Muscle of back (tissue), 11 donors: Measurements from ENCODE around the gene RIN1. TPM values are rescaled to one million over a fixed set of nuclear protein-coding genes. Genes with fewer than 3 reads are reported as not detected.
A peak's percentile ranks its signal among the peaks of the same experiment; 100 is the strongest.

Source experiments
- DNase-seq, 3 donors: peaks; one replicate each; pipeline versions ENCODE4 v3.0.0 to v3.0.0-alpha.2; 2013
- polyA plus RNA-seq, 10 donors: library from polyadenylated mRNA; unstranded; fragments of 120-200 nt; gene quantifications; one replicate each; pipeline ENCODE4 v1.2.1, GENCODE V29; 2013; ENCODE audit not compliant: insufficient read length in 10 of 10

The RIN1 gene
- polyA plus RNA-seq, 10 donors, result 3.9 to 8.1 (median 6.0) TPM

- peak in 1 of 3 donors; percentile 72 for DNase-seq
These were observed 552 bp downstream of the RIN1 start for GRCh38 chr11:66335531-66336233.

- DNase-seq, result no peak
These were observed 1.4 kb downstream of the RIN1 start for GRCh38 chr11:66334605-66335442.

- no peak for DNase-seq
These were observed 2.2 kb downstream of the RIN1 start for GRCh38 chr11:66333896-66334604.

- DNase-seq, result no peak
These were observed 2.9 kb downstream of the RIN1 start for GRCh38 chr11:66333220-66333877.

- no peak for DNase-seq
These were observed 3.6 kb downstream of the RIN1 start for GRCh38 chr11:66332371-66333219.

- DNase-seq, result no peak
These were observed 4.5 kb downstream of the RIN1 start for GRCh38 chr11:66331542-66332370.

GRCh38 chr11:66330931-66331330 is 5.3 kb downstream of the RIN1 start:
- no peak for DNase-seq

- no peak for DNase-seq
These were observed 7.0 kb downstream of the RIN1 start for GRCh38 chr11:66329165-66329673.

- peak; percentile 70 to 89 (median 81) for DNase-seq
These were observed 7.7 kb downstream of the RIN1 start for GRCh38 chr11:66328302-66329144.

GRCh38 chr11:66328031-66328301 is 8.3 kb downstream of the RIN1 start:
- DNase-seq, result no peak

GRCh38 chr11:66327171-66328030 is 8.8 kb downstream of the RIN1 start:
- peak in 2 of 3 donors; percentile 36 to 77 for DNase-seq

GRCh38 chr11:66326261-66327111 is 9.7 kb downstream of the RIN1 start:
- peak in 2 of 3 donors; percentile 63 to 78 for DNase-seq

- peak in 1 of 3 donors; percentile 55 for DNase-seq
These were observed 11.0 kb downstream of the RIN1 start for GRCh38 chr11:66325263-66325671.

- DNase-seq, result no peak
These were observed 11.6 kb downstream of the RIN1 start for GRCh38 chr11:66324664-66325063.

- DNase-seq, result no peak
These were observed 12.6 kb downstream of the RIN1 start for GRCh38 chr11:66323684-66324083.

- DNase-seq, result peak in 1 of 3 donors; percentile 59
These were observed 13.4 kb downstream of the RIN1 start for GRCh38 chr11:66322732-66323427.
